Activated CD4-positive, alpha-beta T cell treated with anti-CD3 and anti-CD28 coated beads, Interleukin-2, amount 10 ng/mL, durations not matched to agents 7 days and 5 days (primary cell): ENCODE results near the gene TMPRSS7. TPM values are rescaled to one million over a fixed set of nuclear protein-coding genes. Genes with fewer than 3 reads are reported as not detected.

Source experiments
- CTCF ChIA-PET: fragments of 350-600 bp; sonication (Branson Sonifier 250); formaldehyde crosslinking; loops from one replicate; lab custom pipeline; 2021; ENCODE audit warnings: antibody characterized with exemption; lab: Charles Lee
- POLR2A ChIA-PET: fragments of 350-600 bp; sonication (Branson Sonifier 250); formaldehyde crosslinking; loops from one replicate; lab custom pipeline; 2021; ENCODE audit warnings: antibody characterized with exemption; lab: Charles Lee
- DNase-seq: peaks from one replicate; pipeline ENCODE4 v3.0.0-alpha.2; 2020
- H3K27ac Mint-ChIP-seq: one replicate; pipeline ENCODE4 v1.8.0; 2021; ENCODE audit warnings: mild to moderate bottlenecking, moderate library complexity, mixed read lengths
- H3K27me3 Mint-ChIP-seq: one replicate; pipeline ENCODE4 v1.8.0; 2021; ENCODE audit warnings: mixed read lengths
- H3K36me3 Mint-ChIP-seq: one replicate; pipeline ENCODE4 v1.8.0; 2021; ENCODE audit warnings: low read depth, mixed read lengths
- H3K4me1 Mint-ChIP-seq: one replicate; pipeline ENCODE4 v1.8.0; 2021; ENCODE audit warnings: mixed read lengths
- H3K4me3 Mint-ChIP-seq: one replicate; pipeline ENCODE4 v1.8.0; 2021; ENCODE audit warnings: mild to moderate bottlenecking, moderate library complexity, mixed read lengths
- H3K9me3 Mint-ChIP-seq: one replicate; pipeline ENCODE4 v1.8.0; 2021; ENCODE audit warnings: mixed read lengths
- total RNA-seq, 2 experiments: library from RNA; stranded (reverse); gene quantifications; one replicate each; pipeline ENCODE4 v1.2.3, GENCODE V29; 2021

TMPRSS7 gene, protein sequence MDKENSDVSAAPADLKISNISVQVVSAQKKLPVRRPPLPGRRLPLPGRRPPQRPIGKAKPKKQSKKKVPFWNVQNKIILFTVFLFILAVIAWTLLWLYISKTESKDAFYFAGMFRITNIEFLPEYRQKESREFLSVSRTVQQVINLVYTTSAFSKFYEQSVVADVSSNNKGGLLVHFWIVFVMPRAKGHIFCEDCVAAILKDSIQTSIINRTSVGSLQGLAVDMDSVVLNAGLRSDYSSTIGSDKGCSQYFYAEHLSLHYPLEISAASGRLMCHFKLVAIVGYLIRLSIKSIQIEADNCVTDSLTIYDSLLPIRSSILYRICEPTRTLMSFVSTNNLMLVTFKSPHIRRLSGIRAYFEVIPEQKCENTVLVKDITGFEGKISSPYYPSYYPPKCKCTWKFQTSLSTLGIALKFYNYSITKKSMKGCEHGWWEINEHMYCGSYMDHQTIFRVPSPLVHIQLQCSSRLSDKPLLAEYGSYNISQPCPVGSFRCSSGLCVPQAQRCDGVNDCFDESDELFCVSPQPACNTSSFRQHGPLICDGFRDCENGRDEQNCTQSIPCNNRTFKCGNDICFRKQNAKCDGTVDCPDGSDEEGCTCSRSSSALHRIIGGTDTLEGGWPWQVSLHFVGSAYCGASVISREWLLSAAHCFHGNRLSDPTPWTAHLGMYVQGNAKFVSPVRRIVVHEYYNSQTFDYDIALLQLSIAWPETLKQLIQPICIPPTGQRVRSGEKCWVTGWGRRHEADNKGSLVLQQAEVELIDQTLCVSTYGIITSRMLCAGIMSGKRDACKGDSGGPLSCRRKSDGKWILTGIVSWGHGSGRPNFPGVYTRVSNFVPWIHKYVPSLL
- total RNA-seq, result not detected

DNA sequence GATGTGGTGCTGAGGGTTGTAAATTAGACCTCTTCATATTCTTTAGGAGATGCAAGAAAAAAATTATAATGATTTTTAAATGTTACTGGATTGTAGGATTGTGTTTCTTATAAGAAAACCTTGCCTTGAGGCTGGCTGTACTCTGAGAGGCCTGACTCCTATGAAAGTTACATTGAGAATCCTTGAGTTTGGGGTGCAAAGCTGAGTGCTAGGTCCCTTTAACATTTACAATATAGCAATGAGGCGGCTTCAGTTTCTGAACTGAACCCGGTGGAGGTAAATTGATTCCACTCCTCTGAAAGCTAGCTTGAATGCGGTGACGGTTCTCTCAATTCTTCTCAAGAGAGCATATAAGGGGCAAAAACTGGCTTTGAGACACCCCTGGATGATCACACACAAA lies at the start of gene TMPRSS7:
Gene TMPRSS7, plus strand, starts transcription at position 301 of the 400 bp plus-strand sequence. CDS start 110 bp downstream, outside the sequence.
- CTCF ChIA-PET, result interaction anchor here (1.1 to 1.2 kb wide), 2 partner anchors 9 to 10 kb away, joined by 3 to 5 read pairs; no protein-coding TSS in a partner anchor
- Mint-ChIP-seq H3K4me3 (no peak within 1 kb of the TSS), H3K9me3 (no peaks in the 10 kb centered on the region), H3K27me3 (peaks cover 2% of the 10 kb centered on the region), H3K27ac (no peak within 1 kb of the TSS), H3K4me1 (no peaks in the 10 kb centered on the region), H3K36me3 (no peaks in the 10 kb centered on the region)
- POLR2A ChIA-PET, result no interaction called here
- no peak for DNase-seq

DNA sequence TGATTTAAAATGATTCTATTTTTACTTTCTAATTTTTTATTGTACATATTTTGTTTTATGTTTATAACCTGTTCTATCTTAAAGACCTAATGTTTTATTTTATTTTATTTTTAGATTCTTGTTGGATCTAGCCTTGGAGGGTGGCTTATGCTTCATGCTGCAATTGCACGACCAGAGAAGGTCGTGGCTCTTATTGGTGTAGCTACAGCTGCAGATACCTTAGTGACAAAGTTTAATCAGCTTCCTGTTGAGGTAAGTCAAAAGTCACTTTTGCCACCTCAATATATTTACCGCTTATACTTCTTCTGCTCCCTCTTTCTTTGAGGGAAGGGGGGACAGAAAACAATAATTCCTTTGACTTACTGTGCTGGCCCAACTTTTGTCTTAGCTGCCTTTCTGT lies 47.7 kb upstream of the TMPRSS7 start:
- Mint-ChIP-seq H3K4me1 (peaks cover 44% of the 10 kb centered on the region), H3K9me3 (no peaks in the 10 kb centered on the region), H3K27me3 (no peaks in the 10 kb centered on the region), H3K27ac (no peak overlapping the region), H3K4me3 (no peak overlapping the region), H3K36me3 (peaks cover 44% of the 10 kb centered on the region)
- ChIA-PET POLR2A (no interaction called here), CTCF (interaction anchor here (2.6 kb wide), 1 partner anchor 27 kb away, joined by 11 read pairs; no protein-coding TSS in a partner anchor)
- no peak for DNase-seq

DNA sequence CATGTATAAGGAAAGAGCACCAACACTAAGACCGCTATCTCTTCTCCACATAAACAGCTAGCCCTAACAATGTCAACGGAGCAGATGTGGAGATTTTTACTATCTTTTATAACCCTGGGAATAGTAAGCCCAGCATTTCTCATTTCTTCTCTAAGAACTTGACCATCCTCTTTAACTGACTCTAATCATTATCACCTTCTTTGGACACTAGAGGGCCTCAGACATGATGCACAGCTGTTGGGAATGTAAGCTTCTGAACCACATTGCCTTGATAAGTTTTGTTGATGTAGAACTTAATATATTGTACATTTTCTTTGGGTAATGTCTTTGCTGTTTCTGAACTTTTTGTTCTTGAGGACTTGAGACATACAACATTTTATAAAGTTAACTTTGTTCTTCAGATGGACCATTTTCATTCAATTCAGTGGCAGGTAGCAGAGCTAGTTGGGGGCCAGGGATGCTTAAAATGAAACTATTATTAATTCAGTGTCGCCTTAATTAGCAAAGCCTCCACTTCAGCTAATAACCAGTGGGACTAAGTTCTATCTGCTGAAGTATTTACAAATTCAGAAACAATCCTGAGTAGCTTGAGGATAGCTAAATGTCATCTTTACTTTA lies 45.4 kb upstream of the TMPRSS7 start:
- ChIA-PET CTCF (interaction anchor here (0.8 to 2.9 kb wide), 8 partner anchors 10 to 273 kb away, joined by 3 to 28 read pairs (median 4); partner anchors contain the start of gene ABHD10), POLR2A (interaction anchor here (2.1 kb wide), 1 partner anchor 11 kb away, joined by 10 read pairs; the partner anchor contains the start of gene ABHD10)
- Mint-ChIP-seq H3K4me1 (peaks cover 30% of the 10 kb centered on the region), H3K4me3 (no peak overlapping the region), H3K36me3 (peaks cover 40% of the 10 kb centered on the region), H3K27ac (no peak overlapping the region), H3K27me3 (no peaks in the 10 kb centered on the region), H3K9me3 (no peaks in the 10 kb centered on the region)
- peak; percentile 28 for DNase-seq

DNA sequence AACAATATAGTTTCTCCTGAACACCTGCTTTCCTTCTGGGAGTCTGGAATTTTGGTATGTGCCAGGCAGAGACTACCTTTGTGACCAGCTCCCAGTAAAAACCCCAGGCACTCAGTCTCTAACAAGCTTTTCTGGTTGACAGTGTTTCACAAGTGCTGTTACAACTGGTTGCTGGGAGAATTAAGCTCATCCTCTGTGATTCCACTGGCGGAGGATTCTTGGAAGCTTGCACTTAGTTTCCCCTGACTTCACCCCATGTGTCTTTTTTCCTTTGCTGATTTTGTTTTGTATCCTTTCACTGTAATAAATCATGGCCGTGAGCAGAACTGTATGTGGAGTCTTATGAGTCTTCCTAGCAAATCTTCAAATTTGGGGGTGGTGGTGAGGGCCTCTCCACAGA lies 41.5 kb upstream of the TMPRSS7 start:
- ChIA-PET CTCF (interaction anchor here (0.9 to 1.7 kb wide), 6 partner anchors 9 to 50 kb away, joined by 3 to 6 read pairs (median 4); partner anchors contain the start of gene ABHD10), POLR2A (interaction anchor here (0.6 kb wide), 1 partner anchor 21 kb away, joined by 3 read pairs; no protein-coding TSS in a partner anchor)
- DNase-seq, result no peak
- Mint-ChIP-seq H3K4me3 (no peak overlapping the region), H3K9me3 (no peaks in the 10 kb centered on the region), H3K4me1 (peaks cover 8% of the 10 kb centered on the region), H3K27ac (no peak overlapping the region), H3K36me3 (peaks cover 20% of the 10 kb centered on the region), H3K27me3 (no peaks in the 10 kb centered on the region)

DNA sequence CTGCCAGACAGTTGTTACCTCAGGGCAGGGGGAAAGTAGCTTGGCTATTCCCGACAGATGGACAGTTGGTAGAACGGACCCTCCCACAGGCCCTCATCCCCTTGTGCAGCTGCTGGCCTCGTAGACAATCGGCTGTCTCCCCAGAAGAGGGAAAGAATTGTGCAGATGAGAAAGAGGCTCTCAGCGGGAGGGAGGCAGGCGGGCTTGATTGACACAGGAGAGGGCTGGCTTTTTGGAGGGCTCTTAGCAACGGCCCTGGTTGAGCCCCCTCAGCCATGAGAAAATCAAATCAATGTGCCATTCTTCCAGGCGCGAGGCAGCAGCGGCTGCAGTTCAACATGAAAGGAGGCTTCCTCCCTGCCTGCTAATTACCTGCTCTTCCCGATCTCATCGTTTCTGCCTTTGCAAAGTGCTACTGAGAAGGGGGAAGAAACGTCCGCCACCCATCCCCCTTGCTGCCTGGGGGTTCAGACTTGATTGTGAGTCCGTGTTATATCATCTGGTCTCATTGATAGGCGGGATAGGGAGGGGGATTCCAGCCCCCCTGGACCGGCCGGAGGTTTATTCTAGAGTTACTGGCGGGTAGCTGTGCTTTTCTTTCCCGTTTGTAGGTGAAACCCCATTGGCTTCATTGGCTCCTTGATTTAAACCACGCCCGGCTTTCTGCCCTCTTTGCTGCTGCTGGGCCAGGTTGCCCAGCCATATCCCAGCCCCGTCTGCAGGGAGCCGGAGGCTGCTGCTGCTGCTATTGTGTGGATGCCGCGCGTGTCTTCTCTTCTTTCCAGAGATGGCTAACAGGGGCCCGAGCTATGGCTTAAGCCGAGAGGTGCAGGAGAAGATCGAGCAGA lies 35.7 kb upstream of the TMPRSS7 start, which contains the start of gene TAGLN3:
Gene TAGLN3, plus strand, starts transcription at position 287 of the 848 bp plus-strand sequence. Its CDS starts 501 bp downstream, at position 788.
- CTCF ChIA-PET, result interaction anchor here (0.6 to 2.6 kb wide), 3 partner anchors 14 to 362 kb away, joined by 3 to 9 read pairs (median 4); no protein-coding TSS in a partner anchor
- Mint-ChIP-seq H3K27me3 (no peaks in the 10 kb centered on the region), H3K4me3 (peak within 1 kb of the TSS; percentile 72), H3K9me3 (no peaks in the 10 kb centered on the region), H3K27ac (no peak within 1 kb of the TSS), H3K4me1 (peaks cover 33% of the 10 kb centered on the region), H3K36me3 (peaks cover under 1% of the 10 kb centered on the region)
- DNase-seq, result peak; percentile 16
- POLR2A ChIA-PET, result interaction anchor here (0.7 kb wide), 1 partner anchor 20 kb away, joined by 5 read pairs; the partner anchor contains the start of gene ABHD10

DNA sequence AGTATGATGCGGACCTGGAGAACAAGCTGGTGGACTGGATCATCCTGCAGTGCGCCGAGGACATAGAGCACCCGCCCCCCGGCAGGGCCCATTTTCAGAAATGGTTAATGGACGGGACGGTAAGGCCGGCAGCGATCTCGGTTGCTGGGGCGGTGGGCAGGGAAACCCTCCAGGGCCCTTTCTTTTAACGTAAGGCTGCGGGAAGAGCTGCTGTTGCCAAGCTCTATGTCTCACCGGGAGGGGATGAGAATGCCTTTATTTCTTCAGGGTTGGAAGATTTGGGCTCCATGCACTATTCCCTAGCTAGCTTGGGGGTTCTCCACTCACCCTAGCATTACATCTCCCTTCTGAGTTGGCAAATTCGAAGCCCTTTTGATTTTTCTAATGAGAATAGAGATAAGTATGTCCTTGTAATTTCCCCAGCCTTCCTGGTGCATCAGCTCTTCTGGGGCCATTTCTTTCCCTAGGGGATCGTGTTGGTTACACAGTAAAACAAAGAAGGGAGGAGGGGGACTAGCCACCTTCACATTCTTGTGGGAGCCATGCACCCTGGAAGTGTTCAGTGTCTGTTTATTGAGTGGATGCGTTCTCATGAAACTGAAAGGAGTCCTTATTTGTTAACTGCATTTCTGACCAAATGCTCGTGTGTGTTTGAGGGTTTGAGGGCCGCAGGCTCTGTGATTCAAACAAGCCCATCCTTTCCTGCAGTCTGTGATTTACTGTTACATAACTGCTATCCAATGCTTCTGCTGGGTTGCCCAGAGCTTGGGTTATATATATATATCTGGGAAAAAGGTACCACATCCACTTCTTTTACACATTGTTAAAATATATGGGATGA lies 34.8 kb upstream of the TMPRSS7 start:
- POLR2A ChIA-PET, result no interaction called here

DNA sequence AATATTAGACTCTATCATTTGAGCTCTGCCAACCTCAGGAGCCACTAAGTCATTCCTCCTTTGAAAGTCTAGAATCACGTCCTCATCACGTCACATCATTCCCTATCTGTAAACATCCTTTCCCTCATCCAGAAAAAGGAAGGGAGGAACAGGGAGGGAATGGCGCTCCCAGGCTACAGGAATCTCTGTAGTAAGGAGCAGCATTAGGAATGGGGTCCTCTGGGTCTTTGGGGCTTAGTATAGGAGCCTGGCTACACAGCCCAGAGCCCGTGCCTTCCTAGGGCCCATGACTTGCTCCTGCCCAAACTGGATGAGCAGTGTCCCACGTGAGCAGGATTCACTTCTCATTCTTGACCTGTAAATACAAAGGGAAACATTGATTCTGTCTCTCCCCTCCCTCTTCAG lies 34.2 kb upstream of the TMPRSS7 start:
- DNase-seq, result no peak
- Mint-ChIP-seq H3K27ac (no peak overlapping the region), H3K4me3 (no peak overlapping the region), H3K27me3 (no peaks in the 10 kb centered on the region), H3K36me3 (no peaks in the 10 kb centered on the region), H3K9me3 (no peaks in the 10 kb centered on the region), H3K4me1 (peaks cover 34% of the 10 kb centered on the region)
- ChIA-PET POLR2A (no interaction called here), CTCF (interaction anchor here (0.7 to 2.6 kb wide), 3 partner anchors 13 to 33 kb away, joined by 3 to 9 read pairs (median 4); no protein-coding TSS in a partner anchor)

More for the DNA sequence above, 34.8 kb upstream of the TMPRSS7 start:
- DNase-seq, result no peak
- no peaks in the 10 kb centered on the region for H3K36me3 Mint-ChIP-seq
- H3K4me1 Mint-ChIP-seq, result peaks cover 34% of the 10 kb centered on the region
- H3K9me3 Mint-ChIP-seq, result no peaks in the 10 kb centered on the region
- H3K27ac Mint-ChIP-seq, result no peak overlapping the region
- H3K27me3 Mint-ChIP-seq, result no peaks in the 10 kb centered on the region
- CTCF ChIA-PET, result interaction anchor here (0.6 to 2.6 kb wide), 3 partner anchors 13 to 361 kb away, joined by 3 to 9 read pairs (median 4); no protein-coding TSS in a partner anchor
- H3K4me3 Mint-ChIP-seq, result peak overlapping the region; percentile 72

DNA sequence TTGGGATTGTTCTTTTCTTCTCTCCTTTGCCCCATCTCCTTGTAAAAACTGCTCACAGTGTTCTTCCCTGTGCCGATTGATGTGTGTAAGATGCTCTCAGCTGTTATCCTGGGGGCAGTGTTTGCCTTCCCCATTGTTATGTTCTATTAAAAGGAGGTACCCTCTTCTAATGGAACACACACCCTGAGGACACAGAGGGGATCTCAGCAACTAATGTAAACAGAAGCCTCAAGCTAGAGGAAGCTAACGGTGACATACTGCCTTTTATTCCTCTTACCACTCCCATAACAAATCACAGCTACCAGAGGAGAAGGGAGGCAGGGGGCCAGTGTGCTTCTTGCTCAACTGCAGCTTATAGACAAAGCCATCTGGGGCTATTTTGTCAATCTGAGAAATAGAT lies 33.6 kb upstream of the TMPRSS7 start:
- no peaks in the 10 kb centered on the region for H3K36me3 Mint-ChIP-seq
- H3K4me3 Mint-ChIP-seq, result no peak overlapping the region
- ChIA-PET POLR2A (no interaction called here), CTCF (interaction anchor here (0.7 to 2.6 kb wide), 5 partner anchors 12 to 33 kb away, joined by 3 to 9 read pairs (median 4); partner anchors contain the start of gene ABHD10)
- H3K27ac Mint-ChIP-seq, result no peak overlapping the region
- DNase-seq, result no peak
- peaks cover 34% of the 10 kb centered on the region for H3K4me1 Mint-ChIP-seq
- no peaks in the 10 kb centered on the region for H3K27me3 Mint-ChIP-seq
- no peaks in the 10 kb centered on the region for H3K9me3 Mint-ChIP-seq

DNA sequence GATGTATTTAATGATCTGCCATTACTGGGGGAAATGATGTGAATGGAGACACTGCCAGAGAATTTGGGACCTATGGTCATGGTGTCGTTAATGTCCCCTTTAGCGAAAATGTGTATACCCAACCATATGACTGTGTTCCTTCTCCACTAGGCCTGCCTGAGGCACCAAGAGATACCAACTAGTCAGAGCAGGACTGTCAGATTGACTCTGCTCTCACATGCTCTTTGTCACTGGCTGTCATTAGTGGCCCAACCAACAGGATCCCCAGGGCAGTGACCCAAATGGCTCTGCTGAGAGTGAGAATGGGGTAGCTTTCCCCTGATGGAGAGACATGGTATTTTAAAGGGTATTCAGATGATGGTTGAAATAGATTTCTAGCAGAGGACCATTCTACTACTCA lies 33.0 kb upstream of the TMPRSS7 start:
- ChIA-PET POLR2A (no interaction called here), CTCF (interaction anchor here (0.7 to 2.6 kb wide), 5 partner anchors 11 to 23 kb away, joined by 4 to 9 read pairs (median 4); partner anchors contain the start of gene ABHD10)
- H3K36me3 Mint-ChIP-seq, result no peaks in the 10 kb centered on the region
- peaks cover 34% of the 10 kb centered on the region for H3K4me1 Mint-ChIP-seq
- no peak overlapping the region for H3K4me3 Mint-ChIP-seq
- no peaks in the 10 kb centered on the region for H3K9me3 Mint-ChIP-seq
- no peaks in the 10 kb centered on the region for H3K27me3 Mint-ChIP-seq
- DNase-seq, result no peak
- H3K27ac Mint-ChIP-seq, result no peak overlapping the region

DNA sequence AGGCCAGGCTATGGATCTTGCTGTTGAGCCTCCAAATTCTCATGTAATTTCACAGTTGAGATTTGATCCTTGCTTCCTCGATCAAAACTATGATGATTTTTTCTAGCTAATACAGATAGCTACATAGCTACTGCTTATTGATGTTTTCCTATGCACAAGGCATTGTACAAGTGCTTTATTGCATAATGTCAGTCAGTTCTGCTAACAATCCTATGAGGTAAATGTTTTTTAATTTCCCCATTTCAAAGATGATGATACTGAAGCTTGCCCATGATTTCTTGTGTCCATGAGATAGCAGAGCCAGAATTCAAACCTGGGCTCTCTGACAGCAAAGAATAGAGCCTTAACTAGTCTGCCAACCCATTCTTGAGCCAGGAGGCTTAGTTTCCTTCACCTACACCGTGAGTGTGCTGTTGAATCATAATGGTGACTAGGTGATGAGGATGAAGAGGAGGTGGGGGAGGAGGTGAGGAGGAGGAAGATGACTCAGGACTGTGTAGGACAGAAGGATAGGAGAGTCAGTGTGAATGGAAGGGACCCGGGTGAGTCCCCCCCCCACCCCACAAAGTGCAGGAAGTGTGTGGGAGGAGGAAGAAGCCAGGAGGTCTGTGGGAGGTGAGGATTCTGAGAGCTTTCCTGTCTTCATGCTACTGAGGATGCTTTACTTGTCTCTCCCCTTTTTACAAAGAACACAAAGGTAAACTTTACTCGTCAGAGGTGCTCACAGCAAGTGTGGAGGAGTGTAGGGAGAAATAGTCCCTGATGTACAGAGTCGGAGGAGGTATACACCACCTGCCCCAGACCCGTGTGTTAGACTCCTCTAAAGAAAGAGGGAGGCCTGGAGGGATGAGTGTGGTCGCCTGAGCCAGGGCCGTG lies 32.2 kb upstream of the TMPRSS7 start:
- Mint-ChIP-seq H3K36me3 (no peaks in the 10 kb centered on the region), H3K27ac (no peak overlapping the region), H3K4me1 (peaks cover 34% of the 10 kb centered on the region), H3K27me3 (no peaks in the 10 kb centered on the region), H3K4me3 (no peak overlapping the region), H3K9me3 (no peaks in the 10 kb centered on the region)
- ChIA-PET POLR2A (interaction anchor here (0.6 kb wide), 1 partner anchor 88 kb away, joined by 3 read pairs; no protein-coding TSS in a partner anchor), CTCF (interaction anchor here (0.5 to 1.5 kb wide), 7 partner anchors 9 to 844 kb away, joined by 3 to 7 read pairs (median 4); partner anchors contain the start of gene CD200R1L)
- DNase-seq, result no peak
